DND-41 (cell line): ENCODE data around the gene FAM124B.

Source experiments
- ATAC-seq: fragments of 200-7000 bp; cut with Tn5 transposase; 3 replicates; pipeline ENCODE4 v1.9.1; 2021; ENCODE audit warnings: low read depth; ENCODE audit not compliant: insufficient read depth
- DNase-seq: peaks from one replicate; pipeline ENCODE4 v3.0.0-alpha.2; 2020
- H2AFZ ChIP-seq: 2 replicates; pipeline ENCODE4 v1.6.0; 2012; ENCODE audit warnings: low read depth, low read length
- H3K27ac ChIP-seq: 2 replicates; pipeline ENCODE4 v1.5.1; 2012; ENCODE audit warnings: low read length, inconsistent platforms
- H3K27me3 ChIP-seq: fragments of 200-600 bp; sonication (generic); 2 replicates; pipeline ENCODE4 v1.6.0; 2012; ENCODE audit warnings: low read length, mild to moderate bottlenecking, inconsistent platforms; ENCODE audit not compliant: insufficient read depth, poor library complexity
- H3K36me3 ChIP-seq: 2 replicates; pipeline ENCODE4 v1.5.1; 2012; ENCODE audit warnings: low read length, inconsistent platforms; ENCODE audit not compliant: insufficient read depth
- H3K4me1 ChIP-seq: 2 replicates; pipeline ENCODE4 v1.5.1; 2012; ENCODE audit warnings: mild to moderate bottlenecking, low read length; ENCODE audit not compliant: insufficient read depth
- H3K4me2 ChIP-seq: 2 replicates; pipeline ENCODE4 v1.6.0; 2012; ENCODE audit warnings: mild to moderate bottlenecking, moderate library complexity, low read length, inconsistent platforms; ENCODE audit not compliant: insufficient read depth
- H3K4me3 ChIP-seq, 2 experiments: fragments of 200-600 bp in 1 of 2; shearing (Covaris generic) in 1 of 2; 2 replicates each; pipeline ENCODE4 v1.5.1; 2012 to 2016; ENCODE audit warnings: inconsistent platforms in 2 of 2, low read length in 2 of 2, mild to moderate bottlenecking in 2 of 2, low read depth in 1 of 2, moderate library complexity in 1 of 2
- H3K79me2 ChIP-seq: 2 replicates; pipeline ENCODE4 v1.6.0; 2012; ENCODE audit warnings: low read length, inconsistent platforms; ENCODE audit not compliant: insufficient read depth
- H3K9ac ChIP-seq: 2 replicates; pipeline ENCODE4 v1.6.0; 2012; ENCODE audit warnings: low read depth, mild to moderate bottlenecking, inconsistent platforms, low read length, moderate library complexity
- H3K9me3 ChIP-seq: 2 replicates; pipeline ENCODE4 v1.5.1; 2012; ENCODE audit warnings: low read length, moderate library complexity, mild to moderate bottlenecking, inconsistent platforms; ENCODE audit not compliant: insufficient read depth, severe bottlenecking
- H4K20me1 ChIP-seq: 2 replicates; pipeline ENCODE4 v1.6.0; 2012; ENCODE audit warnings: low read length; ENCODE audit not compliant: insufficient read depth
- CTCF ChIP-seq: IDR thresholded peaks from 2 replicates; pipeline ENCODE4 v1.5.1; 2012; ENCODE audit warnings: borderline replicate concordance, low read length, moderate library complexity, mild to moderate bottlenecking; ENCODE audit not compliant: poor library complexity, severe bottlenecking; ENCODE audit errors: extremely low read depth
- EZH2 ChIP-seq: IDR thresholded peaks from 3 replicates; pipeline ENCODE4 v1.6.1; 2012; ENCODE audit warnings: borderline replicate concordance, low read depth, mild to moderate bottlenecking, moderate library complexity, low read length, inconsistent platforms; ENCODE audit not compliant: severe bottlenecking

FAM124B gene

DNA sequence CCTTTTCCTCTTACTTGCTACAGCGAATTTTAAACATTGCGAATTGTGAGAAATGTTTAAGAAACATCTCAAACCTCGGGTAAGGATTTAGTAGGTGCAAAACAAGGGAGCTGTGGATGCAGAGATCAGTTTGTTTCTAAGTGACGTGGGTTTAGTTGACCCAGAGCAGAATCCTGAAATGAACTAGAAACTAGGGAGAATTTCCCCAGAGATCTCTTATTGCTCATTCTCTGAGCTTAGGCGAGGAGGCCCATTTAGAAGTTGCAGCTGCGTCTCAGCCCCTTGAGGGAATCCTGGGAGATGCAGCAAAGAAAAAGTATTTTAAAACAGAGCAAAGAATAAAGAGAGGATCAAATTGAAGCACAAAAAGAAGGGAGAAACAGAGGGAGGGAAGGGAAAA, 29.3 kb downstream of the FAM124B start:
- H2AFZ ChIP-seq, result no peak overlapping the region
- H3K4me2 ChIP-seq, result no peak overlapping the region
- H3K9ac ChIP-seq, result no peak overlapping the region
- H3K79me2 ChIP-seq, result no peaks in the 10 kb centered on the region
- TF ChIP-seq EZH2, result no peak
- TF ChIP-seq CTCF, result no peak
- DNase-seq (no peak), ATAC-seq (no peak)
- no peak overlapping the region for H3K4me3 ChIP-seq
- H4K20me1 ChIP-seq, result 0 out of 2 replicates have a peak, but pooled peaks cover 3% of the 10 kb centered on the region
- H3K27me3 ChIP-seq, result peaks cover 3% of the 10 kb centered on the region
- no peaks in the 10 kb centered on the region for H3K9me3 ChIP-seq
- H3K36me3 ChIP-seq, result no peaks in the 10 kb centered on the region
- no peaks in the 10 kb centered on the region for H3K4me1 ChIP-seq
- H3K27ac ChIP-seq, result no peak overlapping the region

DNA sequence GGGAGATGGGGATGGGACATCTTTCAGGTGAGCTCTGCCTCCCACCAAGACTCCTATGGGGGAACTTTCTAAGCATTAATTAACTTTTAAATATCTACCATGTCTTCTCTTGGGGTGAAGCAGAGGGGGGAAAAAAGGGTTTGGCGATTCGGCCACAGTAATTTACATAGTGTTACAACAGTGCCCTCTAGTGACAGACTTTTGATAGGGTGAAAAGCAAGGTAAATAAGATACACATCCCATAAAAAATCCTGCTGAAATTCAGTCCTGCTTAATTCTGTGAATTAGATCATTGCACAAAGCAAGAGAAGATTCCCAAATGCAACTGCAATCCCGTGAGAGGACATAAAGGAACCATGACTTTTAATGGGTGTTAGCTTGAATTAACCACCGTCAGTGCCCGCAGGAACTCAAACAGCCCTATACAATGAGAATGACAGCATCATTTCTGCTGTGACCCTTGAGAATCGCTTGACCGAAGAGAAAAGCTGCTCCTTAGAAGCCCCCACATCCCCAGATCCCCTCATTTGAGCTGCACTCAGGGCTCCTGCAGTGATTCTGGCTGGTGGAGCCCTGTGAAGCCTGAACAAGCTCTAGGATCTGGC, 32.8 kb downstream of the FAM124B start:
- no peak overlapping the region for H2AFZ ChIP-seq
- H3K4me3 ChIP-seq, result no peak overlapping the region
- H4K20me1 ChIP-seq, result 0 out of 2 replicates have a peak, but pooled peaks cover 3% of the 10 kb centered on the region
- no peak overlapping the region for H3K4me2 ChIP-seq
- H3K27ac ChIP-seq, result no peak overlapping the region
- no peaks in the 10 kb centered on the region for H3K9me3 ChIP-seq
- TF ChIP-seq EZH2 (no peak), CTCF (peak; percentile 71)
- no peak for DNase-seq
- no peak overlapping the region for H3K9ac ChIP-seq
- no peaks in the 10 kb centered on the region for H3K79me2 ChIP-seq
- H3K36me3 ChIP-seq, result no peaks in the 10 kb centered on the region
- ATAC-seq, result peak; percentile 64; the same call in 2 of the 3 replicates
- H3K4me1 ChIP-seq, result no peaks in the 10 kb centered on the region
- peaks cover 3% of the 10 kb centered on the region for H3K27me3 ChIP-seq

DNA sequence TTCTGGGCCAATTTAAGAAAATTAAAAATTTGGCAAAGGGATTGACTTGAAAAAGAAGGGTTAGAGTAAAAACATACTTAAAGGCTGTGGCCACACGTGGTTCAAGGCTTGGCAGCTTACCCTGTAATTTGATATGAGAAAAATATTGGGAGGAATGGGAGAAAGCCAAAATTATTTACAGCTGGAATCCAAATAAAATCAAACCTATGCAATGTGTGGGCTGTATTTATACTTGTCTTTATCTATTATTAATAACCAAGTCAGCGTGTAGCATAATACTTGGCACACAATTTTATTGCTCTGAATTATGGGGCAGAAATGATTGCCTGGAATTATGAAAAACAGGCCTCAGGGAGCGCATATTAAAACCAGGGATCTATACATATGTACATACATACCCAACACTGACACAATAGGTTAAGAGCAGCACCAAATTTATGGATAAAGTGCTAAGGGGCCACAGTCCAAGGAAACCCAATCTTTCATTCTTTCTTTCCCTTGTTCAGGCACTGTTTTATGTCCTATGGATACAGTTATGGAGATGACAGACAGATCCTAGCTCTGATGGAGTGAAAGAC, 35.6 kb downstream of the FAM124B start:
- no peaks in the 10 kb centered on the region for H3K4me1 ChIP-seq
- no peak overlapping the region for H3K4me2 ChIP-seq
- no peaks in the 10 kb centered on the region for H3K27me3 ChIP-seq
- no peak overlapping the region for H2AFZ ChIP-seq
- 0 out of 2 replicates have a peak, but pooled peaks cover 3% of the 10 kb centered on the region for H4K20me1 ChIP-seq
- ATAC-seq (no peak), DNase-seq (no peak)
- no peaks in the 10 kb centered on the region for H3K79me2 ChIP-seq
- no peak overlapping the region for H3K27ac ChIP-seq
- no peak overlapping the region for H3K4me3 ChIP-seq
- H3K36me3 ChIP-seq, result no peaks in the 10 kb centered on the region
- H3K9ac ChIP-seq, result no peak overlapping the region
- H3K9me3 ChIP-seq, result no peaks in the 10 kb centered on the region
- no peak for TF ChIP-seq CTCF
- no peak for TF ChIP-seq EZH2
